ENCODE data around the gene RPS6KC1.

RPS6KC1 gene

GRCh38 chr1:213244664-213245091, 193.6 kb downstream of the RPS6KC1 start:
- no peak for DNase-seq

- no peak for DNase-seq
Observed at GRCh38 chr1:213245260-213245910, 194.3 kb downstream of the RPS6KC1 start.

- DNase-seq, result no peak
Observed at GRCh38 chr1:213247038-213247437, 196.0 kb downstream of the RPS6KC1 start.

GRCh38 chr1:213249395-213249794, 198.4 kb downstream of the RPS6KC1 start:
- DNase-seq, result no peak

- no peak for DNase-seq
Observed at GRCh38 chr1:213250041-213250440, 199.0 kb downstream of the RPS6KC1 start.

- DNase-seq, result no peak
Observed at GRCh38 chr1:213250446-213250845, 199.4 kb downstream of the RPS6KC1 start.

- no peak for DNase-seq
Observed at GRCh38 chr1:213251972-213252371, 200.9 kb downstream of the RPS6KC1 start.

- DNase-seq, result no peak
Observed at GRCh38 chr1:213256438-213257087, 205.5 kb downstream of the RPS6KC1 start.

GRCh38 chr1:213260311-213261075, 209.5 kb downstream of the RPS6KC1 start:
- no peak for DNase-seq

- DNase-seq, result no peak
Observed at GRCh38 chr1:213264531-213264930, 213.5 kb downstream of the RPS6KC1 start.

GRCh38 chr1:213266983-213267772, 216.1 kb downstream of the RPS6KC1 start:
- no peak for DNase-seq

- no peak for DNase-seq
Observed at GRCh38 chr1:213268221-213268620, 217.2 kb downstream of the RPS6KC1 start.

- no peak for DNase-seq
Observed at GRCh38 chr1:213269829-213270228, 218.8 kb downstream of the RPS6KC1 start.

- no peak for DNase-seq
Observed at GRCh38 chr1:213273546-213273945, 222.5 kb downstream of the RPS6KC1 start.

GRCh38 chr1:213274140-213274539, 223.1 kb downstream of the RPS6KC1 start:
- no peak for DNase-seq

GRCh38 chr1:213275293-213275692, 224.3 kb downstream of the RPS6KC1 start:
- DNase-seq, result no peak

GRCh38 chr1:213276236-213276635, 225.2 kb downstream of the RPS6KC1 start:
- DNase-seq, result no peak

GRCh38 chr1:213277036-213277435, 226.0 kb downstream of the RPS6KC1 start:
- DNase-seq, result no peak

GRCh38 chr1:213279410-213279809, 228.4 kb downstream of the RPS6KC1 start:
- DNase-seq, result no peak

- no peak for DNase-seq
Observed at GRCh38 chr1:213281640-213282301, 230.7 kb downstream of the RPS6KC1 start.

GRCh38 chr1:213284626-213285025, 233.6 kb downstream of the RPS6KC1 start:
- DNase-seq, result no peak

- DNase-seq, result no peak
Observed at GRCh38 chr1:213286235-213286634, 235.2 kb downstream of the RPS6KC1 start.

GRCh38 chr1:213287987-213288386, 236.9 kb downstream of the RPS6KC1 start:
- DNase-seq, result no peak

All from activated naive CD4-positive, alpha-beta T cell (primary cell).